Osteocyte (in vitro differentiated cells): ENCODE data around the gene LYAR. TPM values are rescaled to one million over a fixed set of nuclear protein-coding genes. Genes with fewer than 3 reads are reported as not detected.
A peak's percentile ranks its signal among the peaks of the same experiment; 100 is the strongest.
"Not testable (repeated sequence)": the region's sequence is repeated elsewhere in the genome, so short reads cannot be mapped to it uniquely, and the experiment has no call there.

ENCODE experiments used
- DNase-seq: peaks from one replicate; pipeline ENCODE4 v3.0.0; 2021; ENCODE audit warnings: mixed read lengths; ENCODE audit not compliant: unreplicated experiment; ENCODE audit errors: extremely low spot score
- H3K27ac Mint-ChIP-seq: one replicate; pipeline ENCODE4 v1.8.0; 2021; ENCODE audit warnings: mild to moderate bottlenecking, mixed read lengths; ENCODE audit not compliant: unreplicated experiment
- H3K27me3 Mint-ChIP-seq: one replicate; pipeline ENCODE4 v1.8.0; 2021; ENCODE audit warnings: mixed read lengths; ENCODE audit not compliant: unreplicated experiment
- H3K36me3 Mint-ChIP-seq: one replicate; pipeline ENCODE4 v1.8.0; 2021; ENCODE audit warnings: mixed read lengths; ENCODE audit not compliant: unreplicated experiment
- H3K4me1 Mint-ChIP-seq: one replicate; pipeline ENCODE4 v1.8.0; 2021; ENCODE audit warnings: mixed read lengths; ENCODE audit not compliant: unreplicated experiment
- H3K4me3 Mint-ChIP-seq: one replicate; pipeline ENCODE4 v1.8.0; 2021; ENCODE audit warnings: mild to moderate bottlenecking, moderate library complexity, mixed read lengths; ENCODE audit not compliant: unreplicated experiment
- H3K9me3 Mint-ChIP-seq: one replicate; pipeline ENCODE4 v1.8.0; 2021; ENCODE audit warnings: mixed read lengths; ENCODE audit not compliant: unreplicated experiment
- total RNA-seq: library from RNA; stranded (reverse); gene quantifications from 2 replicates; pipeline ENCODE4 v1.2.1, GENCODE V29; 2021
- TF ChIP-seq, protein P1 (sequence below): fragments of 200-600 bp; sonication (generic); IDR thresholded peaks from 2 replicates; pipeline ENCODE4 v1.5.0; 2021; ENCODE audit warnings: antibody characterized with exemption, mild to moderate bottlenecking, moderate library complexity

Gene LYAR
- total RNA-seq, 1 donor from 2014 or later = 8.2 TPM

DNA sequence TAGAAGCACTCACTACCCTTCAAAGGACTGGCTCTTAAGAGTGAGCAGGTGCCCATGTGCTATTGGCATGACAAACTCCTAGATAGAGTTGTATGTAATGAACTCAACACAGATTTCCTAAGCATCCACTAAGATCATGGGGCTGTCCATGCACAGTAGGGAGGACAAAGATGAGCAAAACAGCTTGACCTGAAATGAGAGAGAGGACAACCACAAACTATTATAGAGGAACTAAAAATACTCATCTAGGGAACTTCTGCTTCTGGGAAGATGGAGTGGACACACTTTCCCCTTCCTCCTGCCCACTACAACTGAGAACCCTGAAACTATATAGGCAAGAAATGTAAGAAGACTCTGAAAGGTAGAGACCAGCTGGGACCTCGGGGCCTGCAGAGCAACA lies 21.2 kb downstream of the LYAR start:
- Mint-ChIP-seq H3K27me3 (peaks cover 3% of the 10 kb centered on the region), H3K4me3 (no peak overlapping the region), H3K9me3 (no peaks in the 10 kb centered on the region), H3K36me3 (peaks cover 26% of the 10 kb centered on the region), H3K4me1 (no peaks in the 10 kb centered on the region), H3K27ac (no peak overlapping the region)
- no peak for DNase-seq
- TF ChIP-seq, protein P1, sequence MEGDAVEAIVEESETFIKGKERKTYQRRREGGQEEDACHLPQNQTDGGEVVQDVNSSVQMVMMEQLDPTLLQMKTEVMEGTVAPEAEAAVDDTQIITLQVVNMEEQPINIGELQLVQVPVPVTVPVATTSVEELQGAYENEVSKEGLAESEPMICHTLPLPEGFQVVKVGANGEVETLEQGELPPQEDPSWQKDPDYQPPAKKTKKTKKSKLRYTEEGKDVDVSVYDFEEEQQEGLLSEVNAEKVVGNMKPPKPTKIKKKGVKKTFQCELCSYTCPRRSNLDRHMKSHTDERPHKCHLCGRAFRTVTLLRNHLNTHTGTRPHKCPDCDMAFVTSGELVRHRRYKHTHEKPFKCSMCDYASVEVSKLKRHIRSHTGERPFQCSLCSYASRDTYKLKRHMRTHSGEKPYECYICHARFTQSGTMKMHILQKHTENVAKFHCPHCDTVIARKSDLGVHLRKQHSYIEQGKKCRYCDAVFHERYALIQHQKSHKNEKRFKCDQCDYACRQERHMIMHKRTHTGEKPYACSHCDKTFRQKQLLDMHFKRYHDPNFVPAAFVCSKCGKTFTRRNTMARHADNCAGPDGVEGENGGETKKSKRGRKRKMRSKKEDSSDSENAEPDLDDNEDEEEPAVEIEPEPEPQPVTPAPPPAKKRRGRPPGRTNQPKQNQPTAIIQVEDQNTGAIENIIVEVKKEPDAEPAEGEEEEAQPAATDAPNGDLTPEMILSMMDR = no peak

DNA sequence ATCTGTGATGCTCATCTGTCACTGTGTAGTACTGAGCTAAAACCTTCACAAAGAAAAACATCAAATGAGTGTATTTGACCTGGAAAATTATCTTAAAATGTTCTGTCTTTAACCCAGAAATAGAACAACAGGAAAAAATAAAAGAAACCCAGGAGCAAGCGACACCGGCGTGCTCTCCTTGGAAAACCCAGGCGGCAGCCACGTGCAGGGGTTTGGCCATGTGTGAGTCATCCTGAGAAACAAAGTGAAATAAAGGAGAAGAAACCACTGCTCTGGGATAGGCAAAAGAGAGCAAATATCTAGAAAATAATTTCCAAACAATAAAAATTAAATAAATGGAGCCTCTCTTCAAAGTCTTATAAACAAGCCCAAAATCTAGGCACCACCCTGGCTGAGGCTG lies 22.0 kb downstream of the LYAR start:
- H3K4me1 Mint-ChIP-seq = no peaks in the 10 kb centered on the region
- H3K36me3 Mint-ChIP-seq = peaks cover 20% of the 10 kb centered on the region
- DNase-seq = no peak
- TF ChIP-seq, protein P1 = no peak
- no peak overlapping the region for H3K4me3 Mint-ChIP-seq
- H3K27ac Mint-ChIP-seq = no peak overlapping the region
- no peaks in the 10 kb centered on the region for H3K9me3 Mint-ChIP-seq
- H3K27me3 Mint-ChIP-seq = peaks cover 4% of the 10 kb centered on the region

DNA sequence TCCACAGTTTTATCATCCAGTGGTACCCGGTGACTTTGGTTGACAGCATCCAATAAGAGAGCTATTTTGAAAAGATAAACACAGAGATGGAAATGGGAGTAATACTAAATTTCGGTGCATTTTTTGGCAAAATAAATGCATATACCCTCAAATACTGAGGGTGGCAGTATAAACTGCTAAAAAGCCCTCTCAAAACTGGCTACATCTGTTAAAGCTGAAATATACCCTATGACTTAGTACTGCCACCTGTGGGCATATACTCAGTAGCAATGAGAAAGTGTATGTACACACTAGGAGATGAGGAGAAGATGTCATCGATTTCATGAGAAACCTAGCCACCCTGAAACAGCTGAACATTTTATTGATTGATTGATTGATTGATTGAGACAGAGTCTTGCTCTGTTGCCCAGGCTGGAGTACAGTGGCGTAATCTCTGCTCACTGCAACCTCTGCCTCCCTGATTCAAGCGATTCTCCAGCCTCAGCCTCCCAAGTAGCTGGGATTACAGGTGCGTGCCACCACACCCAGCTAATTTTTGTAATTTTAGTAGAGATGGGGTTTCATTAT lies 29.7 kb downstream of the LYAR start:
- Mint-ChIP-seq H3K36me3 (no peaks in the 10 kb centered on the region), H3K4me1 (peaks cover 2% of the 10 kb centered on the region), H3K4me3 (no peak overlapping the region), H3K27ac (no peak overlapping the region), H3K27me3 (peaks cover 5% of the 10 kb centered on the region), H3K9me3 (no peaks in the 10 kb centered on the region)
- TF ChIP-seq, protein P1 = peak; percentile 57
- no peak for DNase-seq

DNA sequence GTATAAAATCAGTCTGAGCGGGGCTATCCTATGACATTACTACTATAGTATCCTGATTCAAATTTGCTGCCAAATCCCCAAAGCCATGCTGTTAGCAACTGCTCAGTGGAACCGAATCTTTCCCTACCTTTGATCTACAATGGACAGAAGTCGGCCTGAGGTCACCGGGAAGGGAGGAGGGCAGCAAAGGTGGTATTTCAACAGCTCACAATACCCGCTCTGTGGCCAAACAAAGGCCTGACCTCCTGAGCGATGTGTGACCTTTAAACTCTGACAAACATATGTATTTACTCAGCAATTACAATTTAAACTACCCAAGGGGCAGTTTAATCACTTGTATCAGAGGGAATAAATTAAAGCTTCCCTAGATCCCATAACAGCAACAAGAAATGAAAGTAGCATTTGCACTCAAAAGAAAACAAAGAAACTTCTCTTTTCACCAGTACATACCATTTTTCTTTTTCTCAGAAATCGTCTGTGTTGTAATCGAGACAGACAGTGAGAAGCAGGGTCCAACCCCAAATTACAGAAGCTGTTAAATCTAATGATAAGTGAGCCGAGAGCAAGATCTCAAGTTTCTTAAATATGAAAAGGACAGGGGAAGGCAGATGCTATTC lies 30.4 kb downstream of the LYAR start:
- no peak for DNase-seq
- no peak overlapping the region for H3K27ac Mint-ChIP-seq
- peaks cover 8% of the 10 kb centered on the region for H3K27me3 Mint-ChIP-seq
- H3K36me3 Mint-ChIP-seq = no peaks in the 10 kb centered on the region
- H3K4me1 Mint-ChIP-seq = peaks cover 2% of the 10 kb centered on the region
- H3K9me3 Mint-ChIP-seq = no peaks in the 10 kb centered on the region
- no peak overlapping the region for H3K4me3 Mint-ChIP-seq
- TF ChIP-seq, protein P1 = no peak

DNA sequence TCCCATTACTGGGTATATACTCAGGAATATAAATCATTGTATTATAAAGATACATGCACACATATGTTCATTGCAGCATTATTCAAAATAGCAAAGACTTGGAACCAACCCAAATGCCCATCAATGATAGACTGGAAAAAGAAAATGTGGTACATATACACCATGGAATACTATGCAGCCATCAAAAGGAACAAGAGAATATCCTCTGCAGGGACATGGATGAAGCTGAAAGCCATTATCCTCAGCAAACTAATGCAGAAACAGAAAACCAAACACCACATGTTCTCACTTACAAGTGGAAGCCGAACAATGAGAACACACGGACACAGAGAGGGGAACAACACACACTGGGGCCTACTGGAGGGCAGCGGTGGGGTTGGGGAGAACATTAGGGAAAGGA lies 32.2 kb downstream of the LYAR start:
- DNase-seq, H3K4me1 Mint-ChIP-seq, H3K36me3 Mint-ChIP-seq, H3K9me3 Mint-ChIP-seq, H3K27ac Mint-ChIP-seq, H3K4me3 Mint-ChIP-seq: not testable (repeated sequence)
- H3K27me3 Mint-ChIP-seq = peaks cover 12% of the 10 kb centered on the region
